PFSK-1 (cell line): Measurements from ENCODE around the gene APOD.

Source experiments
- POLR2AphosphoS5 ChIP-seq: IDR thresholded peaks from 2 replicates; pipeline ENCODE4 v1.6.1; 2012; ENCODE audit warnings: low read depth, mild to moderate bottlenecking, control low read depth, low read length, moderate library complexity
- SIN3A ChIP-seq: IDR thresholded peaks from 2 replicates; pipeline ENCODE4 v1.6.1; 2012; ENCODE audit warnings: mild to moderate bottlenecking, low read length, moderate library complexity, borderline replicate concordance; ENCODE audit not compliant: insufficient read depth

- TF ChIP-seq POLR2AphosphoS5 (no peak), SIN3A (no peak)
Observed at GRCh38 chr3:195609229-195609628, 25.5 kb upstream of the APOD start.
